ENCODE data around the gene CHRNA3.

Gene CHRNA3

GRCh38 chr15:78620527-78621421, at the start of gene CHRNA3:
Gene CHRNA3 (minus strand): TSS chr15:78620996. CDS start chr15:78620794, 202 bp downstream.
- DNase-seq (ENCODE audit: low read depth in 2 of 2), result no peak

- no peak for DNase-seq (ENCODE audit: low read depth in 2 of 2)
These were observed 48.2 kb upstream of the CHRNA3 start for GRCh38 chr15:78668987-78669386.

GRCh38 chr15:78667578-78668236, 46.9 kb upstream of the CHRNA3 start:
- no peak for DNase-seq (ENCODE audit: low read depth in 2 of 2)

- DNase-seq (ENCODE audit: low read depth in 2 of 2), result no peak
These were observed 45.2 kb upstream of the CHRNA3 start for GRCh38 chr15:78666010-78666409.

GRCh38 chr15:78663703-78664102, 42.9 kb upstream of the CHRNA3 start:
- no peak for DNase-seq (ENCODE audit: low read depth in 2 of 2)

GRCh38 chr15:78662028-78662427, 41.2 kb upstream of the CHRNA3 start:
- DNase-seq (ENCODE audit: low read depth in 2 of 2), result no peak

GRCh38 chr15:78661001-78661400, 40.2 kb upstream of the CHRNA3 start:
- DNase-seq (ENCODE audit: low read depth in 2 of 2), result no peak

- no peak for DNase-seq (ENCODE audit: low read depth in 2 of 2)
These were observed 39.8 kb upstream of the CHRNA3 start for GRCh38 chr15:78660584-78660983.

GRCh38 chr15:78658823-78659222, 38.0 kb upstream of the CHRNA3 start:
- DNase-seq (ENCODE audit: low read depth in 2 of 2), result no peak

- no peak for DNase-seq (ENCODE audit: low read depth in 2 of 2)
These were observed 33.5 kb upstream of the CHRNA3 start for GRCh38 chr15:78654272-78654671.

- no peak for DNase-seq (ENCODE audit: low read depth in 2 of 2)
These were observed 31.3 kb upstream of the CHRNA3 start for GRCh38 chr15:78651930-78652615.

- no peak for DNase-seq (ENCODE audit: low read depth in 2 of 2)
These were observed 30.2 kb upstream of the CHRNA3 start for GRCh38 chr15:78651007-78651406.

- DNase-seq (ENCODE audit: low read depth in 2 of 2), result no peak
These were observed 29.2 kb upstream of the CHRNA3 start for GRCh38 chr15:78650022-78650421.

GRCh38 chr15:78645009-78645408, 24.2 kb upstream of the CHRNA3 start:
- no peak for DNase-seq (ENCODE audit: low read depth in 2 of 2)

- no peak for DNase-seq (ENCODE audit: low read depth in 2 of 2)
These were observed 21.5 kb upstream of the CHRNA3 start for GRCh38 chr15:78642331-78642730.

GRCh38 chr15:78641749-78642275, 21.0 kb upstream of the CHRNA3 start:
- no peak for DNase-seq (ENCODE audit: low read depth in 2 of 2)

- peak in 1 of 2 donors; percentile 8 for DNase-seq (ENCODE audit: low read depth in 2 of 2)
These were observed 20.4 kb upstream of the CHRNA3 start, which contains the start of gene CHRNB4 for GRCh38 chr15:78641102-78641748. Gene CHRNB4 (minus strand): TSS chr15:78641210. CDS start chr15:78641133, 77 bp downstream.

GRCh38 chr15:78640527-78641101, 19.8 kb upstream of the CHRNA3 start:
- no peak for DNase-seq (ENCODE audit: low read depth in 2 of 2)

GRCh38 chr15:78638658-78639314, 18.0 kb upstream of the CHRNA3 start:
- no peak for DNase-seq (ENCODE audit: low read depth in 2 of 2)

GRCh38 chr15:78637776-78638435, 17.1 kb upstream of the CHRNA3 start:
- no peak for DNase-seq (ENCODE audit: low read depth in 2 of 2)
